Head of caudate nucleus (tissue), 42 donors: ENCODE measurements around the gene INSL3.

ENCODE experiments used
- DNase-seq, 42 donors: peaks; one replicate each; pipeline versions ENCODE4 v3.0.0 to v3.0.0-alpha.2; 2020 to 2021; ENCODE audit warnings: mixed read lengths in 7 of 42
- intact Hi-C: fragments of 100-400 bp; cut with DNase I; formaldehyde crosslinking; loops from one replicate; pipeline ENCODE4 v1.15.0; 2022

The INSL3 gene

DNA sequence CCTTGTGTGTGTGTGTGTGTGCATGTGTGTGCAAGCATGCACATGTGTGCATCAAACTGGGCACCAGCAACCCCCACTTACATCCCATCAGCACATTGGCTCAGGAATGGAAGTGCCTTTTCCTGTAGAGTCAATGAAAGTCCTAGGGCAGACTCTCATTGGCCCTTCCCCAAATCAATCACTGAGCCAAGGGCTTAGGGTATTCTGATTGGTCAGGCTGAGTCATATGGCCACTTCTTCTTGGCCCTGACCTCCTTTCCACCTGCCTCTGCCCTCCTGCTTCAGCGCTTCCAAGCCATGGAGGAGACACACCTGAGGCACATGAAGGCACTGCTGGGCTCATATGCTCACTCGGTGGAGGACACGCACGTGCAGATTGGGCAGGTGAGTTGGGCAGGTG lies 49.1 kb downstream of the INSL3 start:
- DNase-seq = no peak
- intact Hi-C loops = loop anchor here (5.0 kb wide), 1 partner anchor 55 kb away; the partner anchor contains the start of gene MAP1S

DNA sequence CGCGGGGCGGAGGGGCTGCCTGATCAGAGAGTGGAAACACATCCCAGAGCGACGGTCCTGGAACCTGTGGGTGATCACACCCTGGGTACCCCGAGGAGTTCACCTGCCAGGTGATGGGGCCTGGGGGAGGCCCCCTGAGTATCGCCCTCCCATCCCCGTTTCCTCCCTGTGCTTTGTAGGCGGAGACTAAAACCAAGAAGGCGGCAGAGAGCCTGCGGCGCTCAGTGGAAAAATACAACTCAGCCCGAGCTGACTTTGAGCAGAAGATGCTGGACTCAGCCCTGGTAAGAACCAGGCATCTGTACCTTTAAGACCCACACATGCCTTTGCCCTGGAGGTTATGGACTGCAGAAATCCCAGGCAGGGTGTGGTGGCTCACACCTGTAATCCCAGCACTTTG lies 50.7 kb downstream of the INSL3 start:
- no peak for DNase-seq
- intact Hi-C loops = loop anchor here (5.0 kb wide), 1 partner anchor 53 kb away; the partner anchor contains the start of gene MAP1S

DNA sequence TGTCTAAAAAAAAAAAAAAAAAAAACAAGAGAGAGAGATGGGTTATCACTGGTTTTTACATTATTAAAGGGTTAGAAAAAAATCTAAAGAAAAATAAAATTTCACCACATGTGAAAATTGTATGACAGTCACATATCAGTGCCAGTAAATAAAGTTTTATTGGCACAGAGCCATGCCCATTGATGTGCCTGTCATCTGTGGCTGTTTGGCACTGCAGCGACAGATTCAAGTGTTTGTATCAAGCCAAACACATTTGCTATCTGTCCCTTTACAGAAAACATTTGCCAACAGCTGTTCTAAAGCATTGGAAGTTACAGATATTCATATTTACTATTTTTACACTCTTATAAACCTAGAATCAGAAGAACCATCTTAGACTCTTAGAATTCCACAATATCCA lies 53.8 kb downstream of the INSL3 start:
- intact Hi-C loops = loop anchor here (5.0 kb wide), 1 partner anchor 65 kb away; no protein-coding TSS in a partner anchor

DNA sequence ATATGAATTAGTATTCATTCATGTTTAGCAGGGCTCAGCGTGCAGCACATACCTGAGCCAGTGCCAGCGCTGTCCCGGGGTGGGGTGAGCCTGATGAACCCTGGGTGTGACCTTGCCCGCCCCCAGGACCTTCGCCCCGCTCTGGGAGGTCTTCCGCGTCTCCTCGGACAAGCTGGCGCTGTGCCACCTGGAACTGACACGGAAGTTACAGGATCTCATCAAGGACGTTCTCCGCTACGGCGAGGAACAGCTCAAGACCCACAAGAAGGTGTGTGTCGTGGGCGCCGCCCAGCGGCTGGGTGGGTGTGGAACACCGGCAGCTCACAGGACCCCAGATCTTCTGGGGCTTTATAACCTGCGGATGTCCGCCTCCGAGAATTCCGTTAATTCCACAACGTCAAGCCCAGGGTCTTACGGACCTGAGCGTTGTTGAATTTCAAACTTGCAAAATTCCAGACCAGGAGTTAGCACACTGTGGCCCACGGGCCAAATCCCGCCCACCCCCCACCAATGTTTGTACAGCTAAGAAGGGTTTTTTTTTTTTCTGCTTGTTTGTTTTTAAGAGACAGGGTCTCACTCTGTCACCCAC lies 54.7 kb downstream of the INSL3 start:
- intact Hi-C loops = loop anchor here (5.0 kb wide), 1 partner anchor 64 kb away; no protein-coding TSS in a partner anchor

More for the DNA sequence above, 53.8 kb downstream of the INSL3 start:
- peak in 1 of 42 donors; percentile 42 for DNase-seq

More for the DNA sequence above, 54.7 kb downstream of the INSL3 start:
- DNase-seq = peak; percentile 78 to 93 (median 86)
